HEK293 (cell line): ENCODE data around the gene CDK19.

Experiments used
- CTCF ChIA-PET: fragments of 350-600 bp; formaldehyde crosslinking; extraction: SDS; loops from one replicate; lab custom pipeline; 2021; ENCODE audit warnings: antibody characterized with exemption; lab: Yijun Ruan, JAX
- POLR2A ChIA-PET: fragments of 300-600 bp; formaldehyde crosslinking; extraction: SDS; loops from one replicate; lab custom pipeline; 2020; ENCODE audit warnings: antibody characterized with exemption, inconsistent platforms; lab: Yijun Ruan, JAX
- H3K27ac ChIP-seq: fragments of 200-500 bp; sonication (Bioruptor generic); 2 replicates; pipeline ENCODE4 v1.5.1; 2014; ENCODE audit warnings: low read depth, low read length, control low read depth, inconsistent platforms; ENCODE audit errors: extremely low read depth
- H3K36me3 ChIP-seq, 2 experiments: fragments of 200-500 bp in 1 of 2; sonication (Bioruptor generic) in 1 of 2; 1 replicate in 1 of 2; 2 replicates in 1 of 2; pipeline ENCODE4 v1.5.1; 2014 to 2017; ENCODE audit warnings: inconsistent platforms in 2 of 2, low read length in 2 of 2; ENCODE audit not compliant: control insufficient read depth in 2 of 2, insufficient read depth in 1 of 2
- H3K4me1 ChIP-seq: fragments of 200-500 bp; sonication (Bioruptor generic); 2 replicates; pipeline ENCODE4 v1.5.1; 2014; ENCODE audit warnings: mild to moderate bottlenecking, low read length, inconsistent platforms; ENCODE audit not compliant: control insufficient read depth, insufficient read depth
- H3K4me3 ChIP-seq: 2 replicates; pipeline ENCODE4 v1.5.1; 2011; ENCODE audit warnings: low read depth, mild to moderate bottlenecking, control low read depth, low read length, moderate library complexity
- H3K9me3 ChIP-seq: fragments of 200-500 bp; sonication (Bioruptor generic); 2 replicates; pipeline ENCODE4 v1.5.1; 2014; ENCODE audit warnings: low read depth, low read length, inconsistent platforms; ENCODE audit not compliant: control insufficient read depth, insufficient read depth
- KLF9 ChIP-seq: fragments of 450-650 bp; formaldehyde crosslinking; IDR thresholded peaks from 2 replicates; pipeline ENCODE4 v1.5.1; 2016; ENCODE audit warnings: missing biosample characterization, missing genetic modification characterization, low read depth
- WT1 ChIP-seq: fragments of 450-650 bp; formaldehyde crosslinking; IDR thresholded peaks from 2 replicates; pipeline ENCODE4 v1.5.1; 2016; ENCODE audit warnings: missing biosample characterization, missing genetic modification characterization
- ZBTB8A ChIP-seq: fragments of 450-650 bp; formaldehyde crosslinking; IDR thresholded peaks from 2 replicates; pipeline ENCODE4 v1.5.1; 2016; ENCODE audit warnings: missing biosample characterization, missing genetic modification characterization
- ZNF112 ChIP-seq: fragments of 450-650 bp; formaldehyde crosslinking; IDR thresholded peaks from 2 replicates; pipeline ENCODE4 v1.5.0; 2017; ENCODE audit warnings: missing biosample characterization, missing genetic modification characterization
- ZNF121 ChIP-seq: fragments of 450-650 bp; formaldehyde crosslinking; IDR thresholded peaks from 2 replicates; pipeline ENCODE4 v1.5.1; 2016; ENCODE audit warnings: missing biosample characterization, missing genetic modification characterization
- ZNF133 ChIP-seq: fragments of 450-650 bp; formaldehyde crosslinking; IDR thresholded peaks from 2 replicates; pipeline ENCODE4 v1.5.1; 2016; ENCODE audit warnings: missing biosample characterization, missing genetic modification characterization
- ZNF239 ChIP-seq: fragments of 450-650 bp; formaldehyde crosslinking; IDR thresholded peaks from 2 replicates; pipeline ENCODE4 v1.5.1; 2016; ENCODE audit warnings: missing biosample characterization, missing genetic modification characterization
- TF ChIP-seq, protein P1 (sequence below): fragments of 450-650 bp; formaldehyde crosslinking; IDR thresholded peaks from 2 replicates; pipeline ENCODE4 v1.5.1; 2016; ENCODE audit warnings: missing biosample characterization, missing genetic modification characterization, low read depth
- TF ChIP-seq, protein P2 (sequence below): fragments of 450-650 bp; formaldehyde crosslinking; conservative IDR thresholded peaks from 2 replicates; pipeline ENCODE4 v1.5.1; 2016; ENCODE audit warnings: low read depth, missing biosample characterization, missing genetic modification characterization
- TF ChIP-seq, protein P3 (sequence below): fragments of 450-650 bp; formaldehyde crosslinking; IDR thresholded peaks from 2 replicates; pipeline ENCODE4 v1.5.1; 2016; ENCODE audit warnings: missing biosample characterization, missing genetic modification characterization
- TF ChIP-seq, protein P4 (sequence below): sonication (generic); formaldehyde crosslinking; IDR thresholded peaks from 2 replicates; pipeline ENCODE4 v1.8.1; 2022; ENCODE audit warnings: mild to moderate bottlenecking, moderate library complexity, missing genetic modification reagents
- TF ChIP-seq, protein P5 (sequence below): fragments of 450-650 bp; formaldehyde crosslinking; IDR thresholded peaks from 2 replicates; pipeline ENCODE4 v1.5.1; 2016; ENCODE audit warnings: missing biosample characterization, missing genetic modification characterization

CDK19 gene

DNA sequence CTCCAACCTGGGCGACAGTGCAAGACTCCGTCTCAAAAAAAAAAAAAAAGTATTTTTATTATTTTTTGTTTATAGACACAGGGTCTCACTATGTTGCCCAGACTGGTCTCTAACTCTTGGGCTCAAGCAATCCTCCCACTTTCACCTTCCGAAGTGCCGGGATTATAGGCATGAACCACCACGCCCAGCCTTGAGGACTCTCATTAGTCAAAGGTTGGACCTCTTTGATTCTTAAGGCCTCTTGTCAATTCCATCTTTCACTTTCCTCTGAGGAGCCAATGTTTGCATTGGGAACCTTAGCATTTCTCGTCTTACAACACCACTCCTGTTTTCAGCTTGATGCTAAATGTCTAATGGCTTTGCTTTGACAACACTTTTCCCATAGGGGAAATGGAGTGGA is 16.1 kb upstream of the CDK19 start (continued):
- TF ChIP-seq, protein P1, sequence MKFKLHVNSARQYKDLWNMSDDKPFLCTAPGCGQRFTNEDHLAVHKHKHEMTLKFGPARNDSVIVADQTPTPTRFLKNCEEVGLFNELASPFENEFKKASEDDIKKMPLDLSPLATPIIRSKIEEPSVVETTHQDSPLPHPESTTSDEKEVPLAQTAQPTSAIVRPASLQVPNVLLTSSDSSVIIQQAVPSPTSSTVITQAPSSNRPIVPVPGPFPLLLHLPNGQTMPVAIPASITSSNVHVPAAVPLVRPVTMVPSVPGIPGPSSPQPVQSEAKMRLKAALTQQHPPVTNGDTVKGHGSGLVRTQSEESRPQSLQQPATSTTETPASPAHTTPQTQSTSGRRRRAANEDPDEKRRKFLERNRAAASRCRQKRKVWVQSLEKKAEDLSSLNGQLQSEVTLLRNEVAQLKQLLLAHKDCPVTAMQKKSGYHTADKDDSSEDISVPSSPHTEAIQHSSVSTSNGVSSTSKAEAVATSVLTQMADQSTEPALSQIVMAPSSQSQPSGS (tag by site-specific recombination): no peak

DNA sequence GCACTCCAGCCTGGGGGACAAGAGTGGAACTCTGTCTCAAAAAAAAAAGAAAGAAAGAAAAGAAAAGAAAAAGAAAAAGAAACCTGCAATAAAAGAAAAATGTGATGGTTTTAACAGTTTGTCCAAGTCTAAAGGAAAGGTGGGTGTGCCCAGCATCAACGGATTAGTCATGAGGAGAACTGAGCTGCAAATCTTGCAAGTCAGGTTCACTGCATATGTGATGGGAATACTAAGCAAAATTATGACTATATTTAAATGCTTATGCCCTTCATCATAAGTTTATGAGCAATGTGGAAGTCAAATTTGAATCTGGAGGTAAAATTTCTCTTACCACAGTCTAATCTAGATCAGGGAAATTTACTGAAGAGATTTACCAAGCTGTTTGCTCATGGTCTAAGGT is 13.1 kb upstream of the CDK19 start:
- Histone ChIP-seq H3K36me3 (no peaks in the 10 kb centered on the region), H3K4me3 (no peak overlapping the region), H3K9me3 (no peaks in the 10 kb centered on the region), H3K27ac (no peak overlapping the region), H3K4me1 (no peaks in the 10 kb centered on the region)
- ChIA-PET CTCF (interaction anchor here (0.5 to 1.0 kb wide), 2 partner anchors 13 to 25 kb away, joined by 3 read pairs; no protein-coding TSS in a partner anchor), POLR2A (interaction anchor here (1.7 kb wide), 1 partner anchor 13 kb away, joined by 10 read pairs; the partner anchor contains the start of gene CDK19)
- no peak for TF ChIP-seq ZNF121 (tag by site-specific recombination)
- TF ChIP-seq KLF9 (tag by site-specific recombination): 0 out of 2 replicates have a peak, but pooled peaks have one; percentile 24
- TF ChIP-seq ZNF239: no peak

DNA sequence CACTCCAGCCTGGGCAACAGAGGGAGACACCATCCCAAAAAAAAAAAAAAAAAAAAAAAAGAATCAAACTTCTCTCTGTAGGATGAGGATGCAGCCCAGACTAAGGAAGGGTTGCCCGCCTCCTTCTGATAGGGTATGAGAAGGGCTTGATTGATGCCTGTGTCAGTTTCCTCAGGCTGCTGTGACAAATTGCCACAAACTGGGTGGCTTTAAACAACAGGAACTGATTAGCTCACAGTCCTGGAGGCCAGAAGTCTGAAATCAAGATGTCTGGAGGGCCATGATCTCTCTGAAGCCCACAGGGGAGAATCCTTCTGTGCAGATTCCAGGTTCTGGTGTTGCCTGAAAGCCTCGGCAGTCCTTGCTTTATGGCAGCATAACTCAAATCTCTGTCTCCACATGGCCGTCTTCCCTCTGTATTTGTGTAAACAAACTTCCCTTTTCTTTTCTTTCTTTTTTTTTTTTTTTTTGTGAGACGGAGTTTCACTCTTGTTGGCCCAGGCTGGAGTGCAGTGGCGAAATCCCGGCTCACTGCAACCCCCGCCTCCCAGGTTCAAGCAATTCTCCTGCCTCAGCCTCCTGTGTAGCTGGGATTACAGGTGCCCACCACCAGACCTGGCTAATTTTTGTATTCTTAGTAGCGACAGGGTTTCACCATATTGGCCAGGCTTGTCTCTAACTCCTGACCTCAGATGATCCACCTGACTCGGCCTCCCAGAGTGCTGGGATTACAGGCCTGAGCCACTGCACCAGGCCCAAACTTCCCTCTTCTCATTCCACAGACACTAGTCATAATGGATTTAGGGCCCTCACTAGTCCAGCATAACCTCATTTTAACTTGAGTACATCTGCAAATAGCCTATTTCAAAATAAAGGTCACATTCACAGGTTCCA is 11.2 kb upstream of the CDK19 start:
- Histone ChIP-seq H3K4me3 (no peak overlapping the region), H3K4me1 (no peaks in the 10 kb centered on the region), H3K36me3 (no peaks in the 10 kb centered on the region), H3K27ac (no peak overlapping the region), H3K9me3 (no peaks in the 10 kb centered on the region)
- CTCF ChIA-PET: interaction anchor here (0.5 to 1.0 kb wide), 3 partner anchors 17 to 161 kb away, joined by 3 to 4 read pairs (median 3); no protein-coding TSS in a partner anchor
- POLR2A ChIA-PET: interaction anchor here (1.1 kb wide), 2 partner anchors 11 to 48 kb away, joined by 3 to 8 read pairs; partner anchors contain the start of genes AMD1 and CDK19
- TF ChIP-seq, protein P2, sequence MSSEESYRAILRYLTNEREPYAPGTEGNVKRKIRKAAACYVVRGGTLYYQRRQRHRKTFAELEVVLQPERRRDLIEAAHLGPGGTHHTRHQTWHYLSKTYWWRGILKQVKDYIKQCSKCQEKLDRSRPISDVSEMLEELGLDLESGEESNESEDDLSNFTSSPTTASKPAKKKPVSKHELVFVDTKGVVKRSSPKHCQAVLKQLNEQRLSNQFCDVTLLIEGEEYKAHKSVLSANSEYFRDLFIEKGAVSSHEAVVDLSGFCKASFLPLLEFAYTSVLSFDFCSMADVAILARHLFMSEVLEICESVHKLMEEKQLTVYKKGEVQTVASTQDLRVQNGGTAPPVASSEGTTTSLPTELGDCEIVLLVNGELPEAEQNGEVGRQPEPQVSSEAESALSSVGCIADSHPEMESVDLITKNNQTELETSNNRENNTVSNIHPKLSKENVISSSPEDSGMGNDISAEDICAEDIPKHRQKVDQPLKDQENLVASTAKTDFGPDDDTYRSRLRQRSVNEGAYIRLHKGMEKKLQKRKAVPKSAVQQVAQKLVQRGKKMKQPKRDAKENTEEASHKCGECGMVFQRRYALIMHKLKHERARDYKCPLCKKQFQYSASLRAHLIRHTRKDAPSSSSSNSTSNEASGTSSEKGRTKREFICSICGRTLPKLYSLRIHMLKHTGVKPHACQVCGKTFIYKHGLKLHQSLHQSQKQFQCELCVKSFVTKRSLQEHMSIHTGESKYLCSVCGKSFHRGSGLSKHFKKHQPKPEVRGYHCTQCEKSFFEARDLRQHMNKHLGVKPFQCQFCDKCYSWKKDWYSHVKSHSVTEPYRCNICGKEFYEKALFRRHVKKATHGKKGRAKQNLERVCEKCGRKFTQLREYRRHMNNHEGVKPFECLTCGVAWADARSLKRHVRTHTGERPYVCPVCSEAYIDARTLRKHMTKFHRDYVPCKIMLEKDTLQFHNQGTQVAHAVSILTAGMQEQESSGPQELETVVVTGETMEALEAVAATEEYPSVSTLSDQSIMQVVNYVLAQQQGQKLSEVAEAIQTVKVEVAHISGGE: no peak
- TF ChIP-seq, protein P3, sequence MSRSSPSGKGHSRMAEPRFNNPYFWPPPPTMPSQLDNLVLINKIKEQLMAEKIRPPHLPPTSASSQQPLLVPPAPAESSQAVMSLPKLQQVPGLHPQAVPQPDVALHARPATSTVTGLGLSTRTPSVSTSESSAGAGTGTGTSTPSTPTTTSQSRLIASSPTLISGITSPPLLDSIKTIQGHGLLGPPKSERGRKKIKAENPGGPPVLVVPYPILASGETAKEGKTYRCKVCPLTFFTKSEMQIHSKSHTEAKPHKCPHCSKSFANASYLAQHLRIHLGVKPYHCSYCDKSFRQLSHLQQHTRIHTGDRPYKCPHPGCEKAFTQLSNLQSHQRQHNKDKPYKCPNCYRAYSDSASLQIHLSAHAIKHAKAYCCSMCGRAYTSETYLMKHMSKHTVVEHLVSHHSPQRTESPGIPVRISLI (tag by site-specific recombination): 0 out of 2 replicates have a peak, but pooled peaks have one; percentile 23
- TF ChIP-seq, protein P4, sequence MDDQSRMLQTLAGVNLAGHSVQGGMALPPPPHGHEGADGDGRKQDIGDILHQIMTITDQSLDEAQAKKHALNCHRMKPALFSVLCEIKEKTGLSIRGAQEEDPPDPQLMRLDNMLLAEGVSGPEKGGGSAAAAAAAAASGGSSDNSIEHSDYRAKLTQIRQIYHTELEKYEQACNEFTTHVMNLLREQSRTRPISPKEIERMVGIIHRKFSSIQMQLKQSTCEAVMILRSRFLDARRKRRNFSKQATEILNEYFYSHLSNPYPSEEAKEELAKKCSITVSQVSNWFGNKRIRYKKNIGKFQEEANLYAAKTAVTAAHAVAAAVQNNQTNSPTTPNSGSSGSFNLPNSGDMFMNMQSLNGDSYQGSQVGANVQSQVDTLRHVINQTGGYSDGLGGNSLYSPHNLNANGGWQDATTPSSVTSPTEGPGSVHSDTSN (CRISPR knock-in tag): no peak
- no peak for TF ChIP-seq ZBTB8A (tag by site-specific recombination)
- TF ChIP-seq WT1 (tag by site-specific recombination): no peak
- no peak for TF ChIP-seq ZNF133 (tag by site-specific recombination)
- TF ChIP-seq, protein P5, sequence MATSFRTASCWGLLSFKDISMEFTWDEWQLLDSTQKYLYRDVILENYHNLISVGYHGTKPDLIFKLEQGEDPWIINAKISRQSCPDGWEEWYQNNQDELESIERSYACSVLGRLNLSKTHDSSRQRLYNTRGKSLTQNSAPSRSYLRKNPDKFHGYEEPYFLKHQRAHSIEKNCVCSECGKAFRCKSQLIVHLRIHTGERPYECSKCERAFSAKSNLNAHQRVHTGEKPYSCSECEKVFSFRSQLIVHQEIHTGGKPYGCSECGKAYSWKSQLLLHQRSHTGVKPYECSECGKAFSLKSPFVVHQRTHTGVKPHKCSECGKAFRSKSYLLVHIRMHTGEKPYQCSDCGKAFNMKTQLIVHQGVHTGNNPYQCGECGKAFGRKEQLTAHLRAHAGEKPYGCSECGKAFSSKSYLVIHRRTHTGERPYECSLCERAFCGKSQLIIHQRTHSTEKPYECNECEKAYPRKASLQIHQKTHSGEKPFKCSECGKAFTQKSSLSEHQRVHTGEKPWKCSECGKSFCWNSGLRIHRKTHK (tag by site-specific recombination): no peak
- TF ChIP-seq ZNF112 (tag by site-specific recombination): no peak
- TF ChIP-seq, all 188 proteins: peak for 1
